SK-N-SH (cell line): ENCODE measurements around the gene PTBP1. TPM values are rescaled to one million over a fixed set of nuclear protein-coding genes. Genes with fewer than 3 reads are reported as not detected.

Experiments used
- CTCF ChIA-PET: fragments of 300-600, 350-600 bp; formaldehyde crosslinking; extraction: SDS; loops from one replicate; lab custom pipeline; 2021; lab: Yijun Ruan, JAX
- POLR2A ChIA-PET: fragments of 350-600 bp; sonication (Branson Sonifier 250); formaldehyde crosslinking; extraction: SDS; loops from one replicate; lab custom pipeline; 2020; ENCODE audit warnings: antibody characterized with exemption, inconsistent platforms; lab: Yijun Ruan, JAX
- DNase-seq: peaks from one replicate; pipeline ENCODE4 v3.0.0; 2012
- H2AFZ ChIP-seq: fragments of 200-600 bp; sonication (generic); 2 replicates; pipeline ENCODE4 v1.8.1; 2016; ENCODE audit warnings: antibody characterized with exemption, mild to moderate bottlenecking, low read depth
- H3F3A ChIP-seq: fragments of 200-600 bp; sonication (generic); replicated peaks from 2 replicates; pipeline ENCODE3; 2016; ENCODE audit warnings: antibody characterized with exemption, mild to moderate bottlenecking; ENCODE audit not compliant: insufficient read depth
- H3K27ac ChIP-seq, 2 experiments: fragments of 200-500 bp in 1 of 2; fragments of 200-600 bp in 1 of 2; sonication (Bioruptor generic) in 1 of 2; sonication (generic), shearing (Covaris generic) in 1 of 2; 2 replicates each; pipeline versions ENCODE4 v1.5.1 to v1.6.1; 2014 to 2016; ENCODE audit warnings: low read depth in 2 of 2, inconsistent platforms in 1 of 2, low read length in 1 of 2, mild to moderate bottlenecking in 1 of 2, mixed read lengths in 1 of 2
- H3K27me3 ChIP-seq: fragments of 200-600 bp; sonication (generic), shearing (Covaris generic); 2 replicates; pipeline ENCODE4 v1.6.1; 2016; ENCODE audit warnings: mixed run types; ENCODE audit not compliant: insufficient read depth
- H3K36me3 ChIP-seq, 2 experiments: fragments of 200-500 bp in 1 of 2; fragments of 200-600 bp in 1 of 2; sonication (Bioruptor generic) in 1 of 2; sonication (generic) in 1 of 2; replicated peaks in 1 of 2; 2 replicates each; pipeline versions ENCODE3 to v1.5.1; 2014 to 2016; ENCODE audit warnings: low read length in 1 of 2, mild to moderate bottlenecking in 1 of 2; ENCODE audit not compliant: insufficient read depth in 2 of 2, control insufficient read depth in 1 of 2
- H3K4me1 ChIP-seq, 2 experiments: fragments of 200-500 bp in 1 of 2; fragments of 200-600 bp in 1 of 2; sonication (Bioruptor generic) in 1 of 2; sonication (generic), shearing (Covaris generic) in 1 of 2; 2 replicates each; pipeline versions ENCODE4 v1.5.1 to v1.6.1; 2014 to 2016; ENCODE audit warnings: low read depth in 1 of 2, low read length in 1 of 2, mixed run types in 1 of 2; ENCODE audit not compliant: insufficient read depth in 2 of 2, control insufficient read depth in 1 of 2
- H3K4me2 ChIP-seq: fragments of 200-600 bp; sonication (generic), shearing (Covaris generic); 2 replicates; pipeline ENCODE4 v1.6.1; 2017; ENCODE audit warnings: mixed run types
- H3K4me3 ChIP-seq, 2 experiments: fragments of 200-500 bp in 1 of 2; fragments of 200-600 bp in 1 of 2; sonication (Bioruptor generic) in 1 of 2; sonication (generic), shearing (Covaris generic) in 1 of 2; 2 replicates each; pipeline versions ENCODE4 v1.5.1 to v1.8.1; 2014 to 2016; ENCODE audit warnings: low read depth in 2 of 2, inconsistent platforms in 1 of 2, low read length in 1 of 2, mild to moderate bottlenecking in 1 of 2, mixed read lengths in 1 of 2, moderate library complexity in 1 of 2
- H3K79me2 ChIP-seq: fragments of 200-600 bp; sonication (generic); 2 replicates; pipeline ENCODE4 v1.8.1; 2017; ENCODE audit warnings: mild to moderate bottlenecking; ENCODE audit not compliant: insufficient read depth
- H3K9ac ChIP-seq: fragments of 200-600 bp; sonication (generic); 2 replicates; pipeline ENCODE4 v1.6.1; 2017; ENCODE audit warnings: mixed run types
- H3K9me2 ChIP-seq: fragments of 200-600 bp; sonication (generic); 2 replicates; pipeline ENCODE4 v1.6.1; 2017; ENCODE audit warnings: mixed run types
- H3K9me3 ChIP-seq: fragments of 200-600 bp; sonication (generic); 2 replicates; pipeline ENCODE4 v1.6.1; 2017; ENCODE audit warnings: mixed run types, mild to moderate bottlenecking, moderate library complexity
- H4K20me1 ChIP-seq: fragments of 200-600 bp; sonication (generic); 2 replicates; pipeline ENCODE4 v1.6.1; 2017; ENCODE audit warnings: mild to moderate bottlenecking, mixed run types; ENCODE audit not compliant: insufficient read depth
- CHD2 ChIP-seq: fragments of 150-350 bp; IDR thresholded peaks from 2 replicates; pipeline ENCODE4 v1.6.1; 2018; ENCODE audit warnings: low read length; ENCODE audit not compliant: partially characterized antibody
- EP300 ChIP-seq, 2 experiments: IDR thresholded peaks; 2 replicates each; pipeline versions ENCODE4 v1.4.0 to v1.6.1; 2012; ENCODE audit warnings: borderline replicate concordance in 1 of 2, low read depth in 1 of 2, low read length in 1 of 2
- EZH2phosphoT487 ChIP-seq: fragments of 200-600 bp; sonication (generic); IDR thresholded peaks from 2 replicates; pipeline ENCODE4 v1.6.1; 2017; ENCODE audit warnings: low read depth, mixed run types, mild to moderate bottlenecking, antibody characterized with exemption, moderate library complexity, borderline replicate concordance
- IRF3 ChIP-seq: fragments of 150-350 bp; IDR thresholded peaks from 2 replicates; pipeline ENCODE4 v1.6.1; 2016; ENCODE audit warnings: mild to moderate bottlenecking, low read depth, low read length
- MEF2A ChIP-seq: IDR thresholded peaks from 2 replicates; pipeline ENCODE4 v1.4.0; 2012; ENCODE audit warnings: low read depth, borderline replicate concordance
- PBX3 ChIP-seq: IDR thresholded peaks from 2 replicates; pipeline ENCODE4; 2012
- POLR2AphosphoS5 ChIP-seq: IDR thresholded peaks from 2 replicates; pipeline ENCODE4 v1.6.1; 2012; ENCODE audit warnings: low read depth, low read length
- RCOR1 ChIP-seq: fragments of 150-350 bp; IDR thresholded peaks from 2 replicates; pipeline ENCODE4 v1.6.1; 2017; ENCODE audit warnings: antibody characterized with exemption, low read length
- REST ChIP-seq: IDR thresholded peaks from 2 replicates; pipeline ENCODE4 v1.6.1; 2012; ENCODE audit warnings: mild to moderate bottlenecking, low read depth, low read length, moderate library complexity
- RXRA ChIP-seq: IDR thresholded peaks from 2 replicates; pipeline ENCODE4 v1.4.0; 2012; ENCODE audit warnings: low read depth, mild to moderate bottlenecking, borderline replicate concordance
- TCF12 ChIP-seq: IDR thresholded peaks from 2 replicates; pipeline ENCODE4 v1.4.0; 2012
- YY1 ChIP-seq: IDR thresholded peaks from 2 replicates; pipeline ENCODE4 v1.4.0; 2012; ENCODE audit warnings: low read depth, mild to moderate bottlenecking
- WGBS: methylation state at CpG from one replicate; pipeline ENCODE4 v1.1.6; 2017; ENCODE audit warnings: low lambda C conversion rate; 5-methylcytosine and 5-hydroxymethylcytosine counted together
- polyA plus RNA-seq, 3 experiments: library from polyadenylated mRNA; depleted of rRNA; stranded (reverse); fragments of >200 nt; gene quantifications; 2 replicates each; pipeline ENCODE4 v1.2.3, GENCODE V29; 2012
- TF ChIP-seq, protein P1 (sequence below): fragments of 200-600 bp; sonication (generic); IDR thresholded peaks from 2 replicates; pipeline ENCODE4 v1.6.1; 2017; ENCODE audit warnings: antibody characterized with exemption, mild to moderate bottlenecking, moderate library complexity

Gene PTBP1
- polyA plus RNA-seq, 1 of the 3 experiments (the other 2 are of a cell fraction) = 243 TPM

GRCh38 chr19:810883-811489, 13.7 kb downstream of the PTBP1 start:
- Histone ChIP-seq H3F3A (peaks cover 34% of the 10 kb centered on the region), H2AFZ (no peak overlapping the region), H3K9ac (no peak overlapping the region), H3K4me1 (no peaks in the 10 kb centered on the region), H3K4me2 (no peak overlapping the region), H3K79me2 (peaks cover 39% of the 10 kb centered on the region; the same call in 1 of the 2 replicates), H3K9me2 (no peaks in the 10 kb centered on the region), H3K36me3 (peaks cover 44 to 55% of the 10 kb centered on the region in 2 experiments), H3K27me3 (no peaks in the 10 kb centered on the region), H3K9me3 (no peaks in the 10 kb centered on the region), H4K20me1 (peaks cover 62% of the 10 kb centered on the region), H3K27ac (no peak overlapping the region), H3K4me3 (no peak overlapping the region)
- CTCF ChIA-PET = interaction anchor here (1.3 kb wide), 1 partner anchor 10 kb away, joined by 5 read pairs; no protein-coding TSS in a partner anchor
- WGBS = 93% methylated on average over 12 of the region's 25 CpGs
- TF ChIP-seq RCOR1 (no peak), YY1 (no peak), PBX3 (no peak), EP300 (IDR thresholded peaks at IDR 0.05; ENCODE audit: borderline replicate concordance in 1 of 2, low read depth in 1 of 2, low read length in 1 of 2) (no peak), EZH2phosphoT487 (no peak), CHD2 (no peak), REST (no peak), POLR2AphosphoS5 (no peak), TCF12 (no peak), IRF3 (no peak), MEF2A (no peak), RXRA (no peak)
- TF ChIP-seq, protein P1, sequence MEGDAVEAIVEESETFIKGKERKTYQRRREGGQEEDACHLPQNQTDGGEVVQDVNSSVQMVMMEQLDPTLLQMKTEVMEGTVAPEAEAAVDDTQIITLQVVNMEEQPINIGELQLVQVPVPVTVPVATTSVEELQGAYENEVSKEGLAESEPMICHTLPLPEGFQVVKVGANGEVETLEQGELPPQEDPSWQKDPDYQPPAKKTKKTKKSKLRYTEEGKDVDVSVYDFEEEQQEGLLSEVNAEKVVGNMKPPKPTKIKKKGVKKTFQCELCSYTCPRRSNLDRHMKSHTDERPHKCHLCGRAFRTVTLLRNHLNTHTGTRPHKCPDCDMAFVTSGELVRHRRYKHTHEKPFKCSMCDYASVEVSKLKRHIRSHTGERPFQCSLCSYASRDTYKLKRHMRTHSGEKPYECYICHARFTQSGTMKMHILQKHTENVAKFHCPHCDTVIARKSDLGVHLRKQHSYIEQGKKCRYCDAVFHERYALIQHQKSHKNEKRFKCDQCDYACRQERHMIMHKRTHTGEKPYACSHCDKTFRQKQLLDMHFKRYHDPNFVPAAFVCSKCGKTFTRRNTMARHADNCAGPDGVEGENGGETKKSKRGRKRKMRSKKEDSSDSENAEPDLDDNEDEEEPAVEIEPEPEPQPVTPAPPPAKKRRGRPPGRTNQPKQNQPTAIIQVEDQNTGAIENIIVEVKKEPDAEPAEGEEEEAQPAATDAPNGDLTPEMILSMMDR = no peak
- POLR2A ChIA-PET = no interaction called here
- DNase-seq = no peak
